BJ (cell line): Measurements from ENCODE around the gene AASDH. TPM values are rescaled to one million over a fixed set of nuclear protein-coding genes. Genes with fewer than 3 reads are reported as not detected.

Source experiments
- CTCF ChIA-PET: fragments of 350-600 bp; formaldehyde crosslinking; extraction: SDS; loops from one replicate; lab custom pipeline; 2021; ENCODE audit warnings: antibody characterized with exemption, inconsistent platforms; lab: Yijun Ruan, JAX
- POLR2A ChIA-PET: fragments of 300-600 bp; sonication (Branson Sonifier 250); formaldehyde crosslinking; extraction: SDS; loops from one replicate; lab custom pipeline; 2021; ENCODE audit warnings: antibody characterized with exemption; lab: Charles Lee
- DNase-seq: peaks from one replicate; pipeline ENCODE4 v3.0.0-alpha.2; 2011; ENCODE audit warnings: low read depth
- H3K27me3 ChIP-seq: 2 replicates; pipeline ENCODE4 v1.6.0; 2011; ENCODE audit warnings: low read length; ENCODE audit not compliant: control insufficient read depth, insufficient read depth
- H3K36me3 ChIP-seq: 2 replicates; pipeline ENCODE4 v1.5.1; 2011; ENCODE audit warnings: low read length; ENCODE audit not compliant: control insufficient read depth, insufficient read depth
- H3K4me3 ChIP-seq: 2 replicates; pipeline ENCODE4 v1.5.1; 2011; ENCODE audit warnings: low read depth, mild to moderate bottlenecking, control low read depth, low read length
- polyA minus RNA-seq: library from RNA; depleted of rRNA, polyadenylated mRNA; stranded (reverse); fragments of >200 nt; gene quantifications from 2 replicates; pipeline ENCODE4 v1.2.3, GENCODE V29; 2011; rRNA and poly(A)+ RNA removed
- polyA plus RNA-seq: library from polyadenylated mRNA; depleted of rRNA; stranded (reverse); fragments of >200 nt; gene quantifications from 2 replicates; pipeline ENCODE4 v1.2.3, GENCODE V29; 2011; rRNA removed
- TF ChIP-seq, protein P1 (sequence below): IDR thresholded peaks from 2 replicates; pipeline ENCODE4 v1.5.1; 2011; ENCODE audit warnings: low read depth, mild to moderate bottlenecking, control low read depth, inconsistent platforms, low read length, moderate library complexity; ENCODE audit not compliant: insufficient read depth

The AASDH gene, protein sequence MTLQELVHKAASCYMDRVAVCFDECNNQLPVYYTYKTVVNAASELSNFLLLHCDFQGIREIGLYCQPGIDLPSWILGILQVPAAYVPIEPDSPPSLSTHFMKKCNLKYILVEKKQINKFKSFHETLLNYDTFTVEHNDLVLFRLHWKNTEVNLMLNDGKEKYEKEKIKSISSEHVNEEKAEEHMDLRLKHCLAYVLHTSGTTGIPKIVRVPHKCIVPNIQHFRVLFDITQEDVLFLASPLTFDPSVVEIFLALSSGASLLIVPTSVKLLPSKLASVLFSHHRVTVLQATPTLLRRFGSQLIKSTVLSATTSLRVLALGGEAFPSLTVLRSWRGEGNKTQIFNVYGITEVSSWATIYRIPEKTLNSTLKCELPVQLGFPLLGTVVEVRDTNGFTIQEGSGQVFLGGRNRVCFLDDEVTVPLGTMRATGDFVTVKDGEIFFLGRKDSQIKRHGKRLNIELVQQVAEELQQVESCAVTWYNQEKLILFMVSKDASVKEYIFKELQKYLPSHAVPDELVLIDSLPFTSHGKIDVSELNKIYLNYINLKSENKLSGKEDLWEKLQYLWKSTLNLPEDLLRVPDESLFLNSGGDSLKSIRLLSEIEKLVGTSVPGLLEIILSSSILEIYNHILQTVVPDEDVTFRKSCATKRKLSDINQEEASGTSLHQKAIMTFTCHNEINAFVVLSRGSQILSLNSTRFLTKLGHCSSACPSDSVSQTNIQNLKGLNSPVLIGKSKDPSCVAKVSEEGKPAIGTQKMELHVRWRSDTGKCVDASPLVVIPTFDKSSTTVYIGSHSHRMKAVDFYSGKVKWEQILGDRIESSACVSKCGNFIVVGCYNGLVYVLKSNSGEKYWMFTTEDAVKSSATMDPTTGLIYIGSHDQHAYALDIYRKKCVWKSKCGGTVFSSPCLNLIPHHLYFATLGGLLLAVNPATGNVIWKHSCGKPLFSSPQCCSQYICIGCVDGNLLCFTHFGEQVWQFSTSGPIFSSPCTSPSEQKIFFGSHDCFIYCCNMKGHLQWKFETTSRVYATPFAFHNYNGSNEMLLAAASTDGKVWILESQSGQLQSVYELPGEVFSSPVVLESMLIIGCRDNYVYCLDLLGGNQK
- polyA plus RNA-seq = 3.4 and 8.8 TPM in 2 replicates
- 4.1 and 4.3 TPM in 2 replicates for polyA minus RNA-seq

DNA sequence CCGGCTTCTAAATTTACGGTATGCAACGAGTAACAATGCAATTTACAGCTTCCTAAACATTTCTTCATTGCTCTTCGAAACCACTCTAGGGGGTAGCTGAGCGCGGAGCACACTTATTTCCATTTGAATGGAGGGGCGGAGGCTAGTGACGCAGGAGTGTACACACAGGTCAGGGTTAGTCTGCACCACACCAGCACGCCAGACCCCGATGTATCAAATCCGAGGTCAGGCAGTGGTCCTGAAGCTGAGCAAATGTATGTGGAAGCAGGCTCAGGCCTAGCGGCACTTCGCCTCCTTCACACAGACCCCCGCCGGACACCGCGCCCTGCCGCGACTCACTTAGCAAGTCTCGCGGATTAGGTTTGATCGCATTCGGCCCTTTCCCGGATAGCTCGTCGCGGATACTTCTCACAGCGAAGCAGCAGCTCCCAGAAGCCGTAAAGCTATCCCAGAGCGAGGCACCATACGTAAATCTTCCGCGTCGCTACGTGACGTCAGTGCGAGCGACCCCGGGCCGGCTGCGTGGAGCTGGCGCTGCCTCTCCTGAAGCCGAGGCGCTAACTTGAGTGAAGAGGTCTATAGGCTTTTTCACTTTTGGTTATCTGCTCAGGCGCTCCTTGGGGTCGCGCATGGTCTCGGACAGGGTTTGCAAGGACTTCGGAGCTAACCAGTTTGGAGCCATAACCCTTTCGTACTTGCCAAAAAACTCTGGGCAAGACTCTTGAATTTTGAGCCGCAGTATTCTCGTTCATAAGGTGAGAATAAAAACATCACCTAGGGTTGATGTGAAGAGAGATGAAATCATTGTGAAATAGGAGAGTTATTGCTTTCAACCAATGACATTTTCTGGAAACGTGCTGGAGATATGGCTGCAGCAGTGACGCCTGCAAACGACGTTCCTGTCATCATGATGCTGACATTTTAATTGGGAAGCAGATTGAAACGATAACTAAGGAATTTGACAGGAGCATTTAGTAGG lies at the start of gene AASDH:
AASDH (minus strand) TSS at position 469 of the 979 bp plus-strand sequence. CDS start 3,192 bp downstream, outside the sequence.
- CTCF ChIA-PET = interaction anchor here (1.1 to 1.6 kb wide), 3 partner anchors 49 to 449 kb away, joined by 3 to 6 read pairs (median 4); partner anchors contain the start of gene PAICS
- Histone ChIP-seq H3K36me3 (no peaks in the 10 kb centered on the region), H3K27me3 (no peaks in the 10 kb centered on the region), H3K4me3 (peak within 1 kb of the TSS; percentile 74)
- DNase-seq = peak; percentile 73
- POLR2A ChIA-PET = interaction anchor here (0.6 to 0.8 kb wide), 3 partner anchors 48 to 438 kb away, joined by 3 to 11 read pairs (median 6); partner anchors contain the start of gene PPAT
- TF ChIP-seq, protein P1, sequence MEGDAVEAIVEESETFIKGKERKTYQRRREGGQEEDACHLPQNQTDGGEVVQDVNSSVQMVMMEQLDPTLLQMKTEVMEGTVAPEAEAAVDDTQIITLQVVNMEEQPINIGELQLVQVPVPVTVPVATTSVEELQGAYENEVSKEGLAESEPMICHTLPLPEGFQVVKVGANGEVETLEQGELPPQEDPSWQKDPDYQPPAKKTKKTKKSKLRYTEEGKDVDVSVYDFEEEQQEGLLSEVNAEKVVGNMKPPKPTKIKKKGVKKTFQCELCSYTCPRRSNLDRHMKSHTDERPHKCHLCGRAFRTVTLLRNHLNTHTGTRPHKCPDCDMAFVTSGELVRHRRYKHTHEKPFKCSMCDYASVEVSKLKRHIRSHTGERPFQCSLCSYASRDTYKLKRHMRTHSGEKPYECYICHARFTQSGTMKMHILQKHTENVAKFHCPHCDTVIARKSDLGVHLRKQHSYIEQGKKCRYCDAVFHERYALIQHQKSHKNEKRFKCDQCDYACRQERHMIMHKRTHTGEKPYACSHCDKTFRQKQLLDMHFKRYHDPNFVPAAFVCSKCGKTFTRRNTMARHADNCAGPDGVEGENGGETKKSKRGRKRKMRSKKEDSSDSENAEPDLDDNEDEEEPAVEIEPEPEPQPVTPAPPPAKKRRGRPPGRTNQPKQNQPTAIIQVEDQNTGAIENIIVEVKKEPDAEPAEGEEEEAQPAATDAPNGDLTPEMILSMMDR = no peak

DNA sequence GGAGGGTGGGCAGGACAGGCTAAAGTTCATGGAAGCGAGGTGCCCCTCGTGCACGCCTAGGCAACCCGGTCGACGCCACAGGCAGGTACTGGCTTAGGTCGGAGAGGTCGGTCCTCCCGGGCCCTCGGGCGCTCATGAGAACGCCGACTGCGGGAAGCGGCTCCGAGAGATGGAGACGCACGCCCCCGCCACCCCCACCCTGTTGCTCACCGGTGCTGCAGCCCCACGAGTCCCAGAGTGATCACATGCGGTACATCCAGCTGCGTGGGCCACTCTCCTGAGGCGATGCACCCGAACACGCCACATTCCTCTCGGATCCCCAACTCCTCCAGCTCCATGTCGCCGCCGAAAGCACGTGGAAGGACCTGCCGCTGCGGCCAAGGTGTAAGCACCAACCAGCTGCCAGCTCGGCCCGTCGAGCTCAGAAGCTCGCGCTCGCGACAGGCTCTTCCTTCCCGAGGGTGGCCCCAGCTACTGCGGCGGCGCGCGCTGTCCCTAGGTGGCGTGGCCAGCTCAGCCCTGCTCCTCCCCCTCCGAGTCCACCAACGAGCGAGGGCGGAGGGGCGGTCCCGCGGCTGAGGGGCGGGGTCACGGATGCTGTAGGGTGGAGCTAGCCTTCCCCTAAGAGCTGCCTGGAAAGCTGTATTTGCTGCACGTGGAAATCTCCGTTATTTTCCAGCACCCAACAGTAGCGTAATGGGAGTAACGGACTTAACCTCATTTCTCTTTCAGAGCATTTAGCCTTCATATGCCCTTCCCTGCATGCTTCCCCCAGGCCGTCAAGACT lies 48.0 kb upstream of the AASDH start, which contains the start of gene PPAT:
PPAT (minus strand) TSS at position 476 of the 787 bp plus-strand sequence; CDS start at position 338, 138 bp downstream.
- H3K4me3 ChIP-seq = peak within 1 kb of the TSS; percentile 65
- DNase-seq = peak; percentile 76
- H3K36me3 ChIP-seq = no peaks in the 10 kb centered on the region
- ChIA-PET CTCF (interaction anchor here (0.6 to 3.2 kb wide), 9 partner anchors 9 to 487 kb away, joined by 3 to 31 read pairs (median 4); partner anchors contain the start of genes AASDH and CEP135), POLR2A (interaction anchor here (0.5 to 1.0 kb wide), 4 partner anchors 21 to 1204 kb away, joined by 3 read pairs; partner anchors contain the start of gene AASDH)
- no peaks in the 10 kb centered on the region for H3K27me3 ChIP-seq
- TF ChIP-seq, protein P1 = peak; percentile 45

DNA sequence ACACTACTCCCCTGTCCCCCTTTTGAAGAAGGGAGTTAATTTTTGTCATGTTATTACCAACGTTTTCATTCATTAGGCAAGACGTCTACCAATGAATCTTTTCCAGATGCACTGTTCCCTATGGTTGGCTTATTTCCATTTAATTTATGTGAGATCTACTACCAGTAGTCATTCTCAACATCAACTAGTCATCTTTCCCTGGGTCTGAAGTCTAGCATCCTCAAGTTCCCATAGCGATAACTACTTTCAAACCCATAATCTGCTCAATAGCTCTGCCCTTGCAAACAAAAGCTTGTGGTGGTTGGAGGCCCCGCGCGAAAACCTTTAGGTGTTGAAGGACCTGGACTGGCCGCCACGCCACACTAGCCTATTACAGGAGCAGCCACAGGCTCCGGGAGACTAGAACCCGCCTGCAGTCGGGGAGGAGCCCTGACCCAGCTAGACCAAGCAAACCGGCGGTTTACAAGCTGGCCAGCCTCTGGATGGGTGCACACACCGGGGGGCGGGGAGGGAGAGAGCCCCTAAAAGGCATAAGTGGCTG lies 47.4 kb upstream of the AASDH start:
- DNase-seq = no peak
- Histone ChIP-seq H3K27me3 (no peaks in the 10 kb centered on the region), H3K36me3 (no peaks in the 10 kb centered on the region), H3K4me3 (peak overlapping the region; percentile 65)
- TF ChIP-seq, protein P1 = no peak
- POLR2A ChIA-PET = no interaction called here
- CTCF ChIA-PET = interaction anchor here (0.9 to 3.2 kb wide), 3 partner anchors 11 to 24 kb away, joined by 4 to 31 read pairs (median 5); no protein-coding TSS in a partner anchor
